Mesendoderm (in vitro differentiated cells): ENCODE results near the gene CBARP.

Experiments used
- DNase-seq: peaks from one replicate; pipeline ENCODE4 v3.0.0; 2013
- H2AK5ac ChIP-seq: 2 replicates; pipeline ENCODE4 v1.6.1; 2013; ENCODE audit warnings: low read length, inconsistent platforms
- H2BK120ac ChIP-seq: 2 replicates; pipeline ENCODE4 v1.6.1; 2013; ENCODE audit warnings: low read depth, mild to moderate bottlenecking, low read length, moderate library complexity, mixed read lengths
- H2BK15ac ChIP-seq: replicated peaks from 2 replicates; pipeline ENCODE4 v1.6.1; 2013; ENCODE audit warnings: low read depth, mild to moderate bottlenecking, moderate library complexity
- H2BK5ac ChIP-seq: 2 replicates; pipeline ENCODE4 v1.6.1; 2013; ENCODE audit warnings: low read length, inconsistent platforms
- H3K18ac ChIP-seq: 2 replicates; pipeline ENCODE4 v1.6.1; 2013; ENCODE audit warnings: mild to moderate bottlenecking, low read length, mixed read lengths
- H3K23ac ChIP-seq: one replicate; pipeline ENCODE4 v1.6.1; 2013; ENCODE audit warnings: low read length
- H3K27ac ChIP-seq: 2 replicates; pipeline ENCODE4 v1.5.1; 2013; ENCODE audit warnings: low read depth, mild to moderate bottlenecking, inconsistent platforms, low read length, moderate library complexity
- H3K27me3 ChIP-seq: 2 replicates; pipeline ENCODE4 v1.6.1; 2013; ENCODE audit warnings: low read length, control low read depth, mild to moderate bottlenecking, inconsistent platforms; ENCODE audit not compliant: insufficient read depth, poor library complexity
- H3K36me3 ChIP-seq: 2 replicates; pipeline ENCODE4 v1.6.1; 2013; ENCODE audit warnings: low read length, inconsistent platforms; ENCODE audit not compliant: control insufficient read depth, insufficient read depth
- H3K4ac ChIP-seq: one replicate; pipeline ENCODE4 v1.6.1; 2013; ENCODE audit warnings: low read depth, mild to moderate bottlenecking, low read length, moderate library complexity
- H3K4me1 ChIP-seq: 2 replicates; pipeline ENCODE4 v1.6.1; 2013; ENCODE audit warnings: low read depth, low read length, inconsistent platforms; ENCODE audit not compliant: control insufficient read depth
- H3K4me2 ChIP-seq: 2 replicates; pipeline ENCODE4 v1.6.1; 2013; ENCODE audit warnings: low read length
- H3K4me3 ChIP-seq: 2 replicates; pipeline ENCODE4 v1.5.1; 2013; ENCODE audit warnings: mild to moderate bottlenecking, low read length
- H3K56ac ChIP-seq: one replicate; pipeline ENCODE4 v1.6.1; 2013; ENCODE audit warnings: low read length
- H3K79me1 ChIP-seq: 2 replicates; pipeline ENCODE4 v1.6.1; 2013; ENCODE audit warnings: low read length, inconsistent platforms
- H3K79me2 ChIP-seq: 2 replicates; pipeline ENCODE4 v1.6.1; 2013; ENCODE audit warnings: mild to moderate bottlenecking, low read length; ENCODE audit not compliant: control insufficient read depth, insufficient read depth
- H3K9ac ChIP-seq: 2 replicates; pipeline ENCODE4 v1.6.1; 2013; ENCODE audit warnings: low read length, inconsistent platforms
- H4K5ac ChIP-seq: one replicate; pipeline ENCODE4 v1.6.1; 2013; ENCODE audit warnings: low read length
- H4K8ac ChIP-seq: one replicate; pipeline ENCODE4 v1.6.1; 2013; ENCODE audit warnings: low read depth, mild to moderate bottlenecking, control low read depth, low read length, moderate library complexity
- WGBS: extraction: QIAGEN DNeasy Blood & Tissue Kit; methylation state at CpG from one replicate; pipeline ENCODE4 v1.1.7; 2013; ENCODE audit warnings: low lambda C conversion rate, missing lambda C conversion rate; ENCODE audit not compliant: insufficient coverage; ENCODE audit errors: extremely low coverage; 5-methylcytosine and 5-hydroxymethylcytosine counted together

Gene CBARP

GRCh38 chr19:1225440-1226226 is 12.2 kb downstream of the CBARP start:
- H3K27ac ChIP-seq: no peak overlapping the region
- DNase-seq: no peak
- H4K8ac ChIP-seq: no peak overlapping the region
- no peak overlapping the region for H3K9ac ChIP-seq
- H2AK5ac ChIP-seq: no peak overlapping the region
- no peaks in the 10 kb centered on the region for H3K79me2 ChIP-seq
- no CpG with 5 or more reads among the region's 29 CpGs for WGBS
- no peak overlapping the region for H3K18ac ChIP-seq
- no peak overlapping the region for H3K4ac ChIP-seq
- H3K56ac ChIP-seq: no peak overlapping the region
- H3K36me3 ChIP-seq: no peaks in the 10 kb centered on the region
- H3K4me1 ChIP-seq: no peaks in the 10 kb centered on the region
- no peak overlapping the region for H3K23ac ChIP-seq
- H2BK15ac ChIP-seq: no peak overlapping the region
- H3K27me3 ChIP-seq: no peaks in the 10 kb centered on the region
- H4K5ac ChIP-seq: no peak overlapping the region
- H3K4me3 ChIP-seq: no peak overlapping the region
- H2BK5ac ChIP-seq: no peak overlapping the region
- H3K79me1 ChIP-seq: no peaks in the 10 kb centered on the region
- no peak overlapping the region for H3K4me2 ChIP-seq
- H2BK120ac ChIP-seq: no peak overlapping the region

GRCh38 chr19:1224847-1225246 is 13.0 kb downstream of the CBARP start:
- Histone ChIP-seq H2BK120ac (no peak overlapping the region), H3K27me3 (no peaks in the 10 kb centered on the region), H3K4ac (no peak overlapping the region), H3K36me3 (no peaks in the 10 kb centered on the region), H3K27ac (no peak overlapping the region), H3K9ac (no peak overlapping the region), H3K4me2 (no peak overlapping the region), H3K18ac (no peak overlapping the region), H2BK5ac (no peak overlapping the region), H3K79me2 (no peaks in the 10 kb centered on the region), H3K4me1 (no peaks in the 10 kb centered on the region), H3K56ac (no peak overlapping the region), H4K5ac (no peak overlapping the region), H2AK5ac (no peak overlapping the region), H3K23ac (no peak overlapping the region), H4K8ac (no peak overlapping the region), H2BK15ac (no peak overlapping the region), H3K4me3 (no peak overlapping the region), H3K79me1 (no peaks in the 10 kb centered on the region)
- no peak for DNase-seq
- WGBS: no CpG with 5 or more reads among the region's 16 CpGs

- no CpG with 5 or more reads among the region's 16 CpGs for WGBS
- Histone ChIP-seq H2BK5ac (no peak overlapping the region), H3K56ac (no peak overlapping the region), H4K5ac (no peak overlapping the region), H3K9ac (no peak overlapping the region), H4K8ac (no peak overlapping the region), H3K18ac (no peak overlapping the region), H3K79me2 (no peaks in the 10 kb centered on the region), H3K36me3 (no peaks in the 10 kb centered on the region), H2BK120ac (no peak overlapping the region), H3K4me1 (no peaks in the 10 kb centered on the region), H2BK15ac (no peak overlapping the region), H3K27ac (no peak overlapping the region), H3K23ac (no peak overlapping the region), H3K4me3 (no peak overlapping the region), H3K4me2 (no peak overlapping the region), H2AK5ac (no peak overlapping the region), H3K4ac (no peak overlapping the region), H3K79me1 (no peaks in the 10 kb centered on the region), H3K27me3 (no peaks in the 10 kb centered on the region)
- no peak for DNase-seq
Measured at GRCh38 chr19:1224047-1224825, 13.6 kb downstream of the CBARP start.

GRCh38 chr19:1223018-1223855 is 14.6 kb downstream of the CBARP start:
- H3K4me1 ChIP-seq: no peaks in the 10 kb centered on the region
- no peak overlapping the region for H3K4me2 ChIP-seq
- no peak overlapping the region for H2BK5ac ChIP-seq
- DNase-seq: peak; percentile 74
- H2BK15ac ChIP-seq: no peak overlapping the region
- no peak overlapping the region for H3K4ac ChIP-seq
- H3K79me1 ChIP-seq: peaks cover 5% of the 10 kb centered on the region
- H3K79me2 ChIP-seq: peaks cover 6% of the 10 kb centered on the region
- H3K9ac ChIP-seq: no peak overlapping the region
- H2BK120ac ChIP-seq: no peak overlapping the region
- no peak overlapping the region for H3K18ac ChIP-seq
- H3K27me3 ChIP-seq: no peaks in the 10 kb centered on the region
- no peak overlapping the region for H3K4me3 ChIP-seq
- H3K27ac ChIP-seq: no peak overlapping the region
- no peak overlapping the region for H2AK5ac ChIP-seq
- no peak overlapping the region for H4K8ac ChIP-seq
- no peak overlapping the region for H4K5ac ChIP-seq
- H3K23ac ChIP-seq: no peak overlapping the region
- WGBS: no CpG with 5 or more reads among the region's 48 CpGs
- no peaks in the 10 kb centered on the region for H3K36me3 ChIP-seq
- H3K56ac ChIP-seq: no peak overlapping the region

GRCh38 chr19:1222394-1222793 is 15.4 kb downstream of the CBARP start:
- H3K27me3 ChIP-seq: no peaks in the 10 kb centered on the region
- WGBS: no CpG with 5 or more reads among the region's 14 CpGs
- H2AK5ac ChIP-seq: no peak overlapping the region
- no peak overlapping the region for H3K27ac ChIP-seq
- H4K8ac ChIP-seq: no peak overlapping the region
- H3K79me2 ChIP-seq: peaks cover 7% of the 10 kb centered on the region
- no peak overlapping the region for H2BK5ac ChIP-seq
- H3K23ac ChIP-seq: no peak overlapping the region
- H3K9ac ChIP-seq: no peak overlapping the region
- H3K4ac ChIP-seq: no peak overlapping the region
- H3K79me1 ChIP-seq: peaks cover 8% of the 10 kb centered on the region
- no peak overlapping the region for H3K18ac ChIP-seq
- H3K4me1 ChIP-seq: no peaks in the 10 kb centered on the region
- no peak overlapping the region for H3K4me3 ChIP-seq
- no peak overlapping the region for H2BK120ac ChIP-seq
- H3K36me3 ChIP-seq: no peaks in the 10 kb centered on the region
- no peak overlapping the region for H3K56ac ChIP-seq
- H4K5ac ChIP-seq: no peak overlapping the region
- no peak overlapping the region for H2BK15ac ChIP-seq
- DNase-seq: no peak
- no peak overlapping the region for H3K4me2 ChIP-seq
